NCI-H1436 treated with DMSO at 0.1 percent for 48 hours (cell line): ENCODE results near the gene RSBN1.
"Not testable (repeated sequence)": the region's sequence is repeated elsewhere in the genome, so short reads cannot be mapped to it uniquely, and the experiment has no call there.

Experiments
- DNase-seq: peaks from one replicate; lab custom pipeline; 2025; lab: John Stamatoyannopoulos, UW

Gene RSBN1

GRCh38 chr1:113744114-113744513, 68.2 kb downstream of the RSBN1 start:
- DNase-seq: no peak

GRCh38 chr1:113742515-113742914, 69.8 kb downstream of the RSBN1 start:
- no peak for DNase-seq

GRCh38 chr1:113734357-113735055, 77.8 kb downstream of the RSBN1 start:
- DNase-seq: no peak

GRCh38 chr1:113732802-113733201, 79.5 kb downstream of the RSBN1 start:
- no peak for DNase-seq

- DNase-seq: no peak
These were observed 91.3 kb downstream of the RSBN1 start for GRCh38 chr1:113721010-113721409.

GRCh38 chr1:113718621-113719020, 93.7 kb downstream of the RSBN1 start:
- DNase-seq: not testable (repeated sequence)

- not testable (repeated sequence) for DNase-seq
These were observed 94.8 kb downstream of the RSBN1 start for GRCh38 chr1:113717506-113717905.

GRCh38 chr1:113714606-113715269, 97.5 kb downstream of the RSBN1 start:
- DNase-seq: no peak
